ENCODE data around the gene SDF4.

SDF4 gene

DNA sequence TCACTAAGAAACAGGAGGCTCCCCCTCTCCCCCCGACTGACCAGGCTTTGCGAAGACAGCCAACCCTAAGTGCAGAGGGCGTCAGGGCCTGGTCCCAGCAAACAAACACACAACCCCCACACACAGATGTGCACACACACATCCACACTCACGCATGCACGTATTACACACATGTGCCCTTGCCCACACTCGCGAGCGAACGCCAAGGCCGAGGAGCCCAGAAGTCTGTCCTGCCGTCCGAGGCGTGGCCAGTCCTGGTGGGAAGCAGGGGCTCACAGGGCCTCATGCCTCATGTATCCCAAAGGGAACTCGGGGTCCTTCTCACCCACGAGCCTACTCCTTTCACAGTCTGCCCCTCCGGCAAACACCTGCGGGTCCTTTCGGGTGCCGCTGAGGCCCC lies 2.0 kb downstream of the SDF4 start:
- DNase-seq (ENCODE audit: low read depth, low spot score) = no peak

DNA sequence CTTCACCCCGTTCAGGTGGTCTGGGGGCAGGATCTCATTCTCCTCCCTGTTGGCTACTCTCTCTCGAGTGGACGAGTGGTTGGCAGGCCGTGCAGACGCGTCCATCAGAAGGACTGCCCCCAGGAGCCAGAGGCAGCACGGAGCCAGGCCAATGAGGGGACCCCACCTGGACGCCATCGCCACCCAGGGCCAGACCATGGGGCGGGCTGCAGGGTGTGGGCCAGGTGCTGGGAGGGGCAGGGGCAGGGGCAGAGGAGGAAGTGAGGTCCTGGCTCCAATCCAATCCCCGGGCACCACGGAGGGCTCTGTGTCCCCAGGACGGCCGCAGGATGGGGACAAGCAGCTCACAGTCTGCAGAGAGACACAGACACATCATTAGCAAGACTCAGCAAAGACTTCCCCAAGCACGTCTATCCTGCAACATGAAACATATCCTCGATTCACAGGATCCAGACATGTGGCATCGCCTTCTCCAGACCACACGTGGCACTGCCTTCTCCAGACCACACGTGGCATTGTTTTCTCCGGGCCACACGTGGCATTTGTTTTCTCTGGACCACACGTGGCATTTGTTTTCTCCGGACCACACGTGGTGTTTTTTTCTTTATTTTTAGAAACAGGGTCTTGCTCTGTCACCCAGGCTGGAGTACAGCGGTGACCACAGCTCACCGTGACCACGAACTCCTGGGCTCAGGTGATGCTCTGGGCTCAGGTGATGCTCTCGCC lies 3.0 kb downstream of the SDF4 start:
- DNase-seq (ENCODE audit: low read depth, low spot score) = no peak

GRCh38 chr1:1228187-1228586 lies 3.6 kb downstream of the SDF4 start:
- no peak for DNase-seq (ENCODE audit: low read depth, low spot score)

DNA sequence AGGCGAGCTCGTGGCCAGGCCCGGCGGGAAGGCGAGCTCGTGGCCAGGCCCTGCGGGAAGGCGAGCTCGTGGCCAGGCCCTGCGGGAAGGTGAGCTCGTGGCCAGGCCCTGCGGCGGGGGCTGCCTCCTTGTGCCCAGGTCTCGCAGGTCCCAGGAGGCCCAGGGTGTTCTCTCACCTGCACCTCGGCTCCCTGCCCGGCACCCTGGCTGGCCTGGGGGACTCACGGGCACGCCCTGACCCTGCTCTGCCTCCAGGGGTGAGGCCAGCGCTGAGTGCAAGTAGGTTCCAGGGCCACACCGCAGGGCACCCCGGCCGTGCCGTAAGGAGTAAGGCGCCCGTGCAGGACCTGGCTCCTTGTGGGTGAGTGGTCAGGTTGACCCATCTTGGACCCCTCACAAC lies 4.4 kb downstream of the SDF4 start:
- no peak for DNase-seq (ENCODE audit: low read depth, low spot score)

GRCh38 chr1:1226566-1227362 lies 5.0 kb downstream of the SDF4 start:
- DNase-seq (ENCODE audit: low read depth, low spot score) = no peak

DNA sequence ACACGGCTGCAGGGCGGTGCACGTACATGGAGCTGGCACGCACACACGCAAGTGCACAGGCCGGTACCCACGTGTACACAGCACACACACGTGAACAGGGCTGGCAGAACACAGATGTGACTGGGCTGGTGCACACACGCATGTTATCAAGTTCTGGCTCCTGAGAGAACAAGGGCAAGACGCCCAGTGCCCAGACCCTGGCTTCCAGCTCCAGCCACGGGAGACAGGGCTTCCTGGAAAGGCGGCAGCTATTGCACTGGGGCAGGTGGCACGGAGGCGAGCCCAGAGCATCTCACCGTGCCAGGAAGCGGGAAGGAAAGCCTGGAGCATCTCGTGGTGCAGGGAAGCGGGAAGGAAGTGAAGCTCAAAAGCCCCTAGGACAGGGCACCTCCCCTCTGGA lies 5.9 kb downstream of the SDF4 start:
- DNase-seq (ENCODE audit: low read depth, low spot score) = no peak

- no peak for DNase-seq (ENCODE audit: low read depth, low spot score)
Measured at GRCh38 chr1:1225238-1225845, 6.5 kb downstream of the SDF4 start.

DNA sequence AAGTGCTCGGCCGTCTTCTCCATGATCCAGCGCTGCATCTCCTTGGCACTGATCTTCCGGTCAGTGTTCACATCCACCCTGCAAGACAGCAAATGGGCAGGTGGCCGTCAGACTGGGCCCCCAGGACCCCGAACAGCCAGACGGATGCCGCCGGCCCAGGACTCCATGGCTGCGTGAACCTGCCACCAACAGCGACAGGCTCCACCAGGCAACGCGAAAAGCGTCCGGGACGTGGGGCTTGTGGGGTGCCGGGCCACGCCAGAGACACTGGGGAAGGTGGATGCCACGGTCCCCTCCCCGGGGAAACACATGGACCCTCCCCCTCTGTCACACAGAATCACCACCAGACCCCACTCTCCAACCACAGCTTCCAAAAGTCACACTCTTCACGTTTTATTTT lies 7.9 kb downstream of the SDF4 start:
- no peak for DNase-seq (ENCODE audit: low read depth, low spot score)

DNA sequence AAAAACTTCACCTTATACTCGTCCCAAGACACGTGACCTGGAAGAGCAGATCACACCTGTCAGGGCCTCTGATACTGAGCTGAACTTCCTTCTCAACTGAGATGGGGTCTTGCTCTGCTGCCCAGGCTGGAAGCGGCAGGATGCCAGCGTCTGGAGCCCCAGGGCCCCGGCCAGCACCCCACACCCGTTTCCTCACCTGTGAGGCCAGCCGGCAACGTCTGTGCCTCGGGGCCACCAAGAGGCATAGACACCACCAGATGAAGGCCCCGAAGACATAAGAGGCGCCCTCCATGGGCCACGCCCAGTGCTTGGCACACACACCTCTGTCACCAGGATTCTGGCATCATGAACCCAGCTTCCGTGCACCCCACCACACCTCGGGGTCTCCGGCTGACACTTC lies 8.5 kb downstream of the SDF4 start:
- no peak for DNase-seq (ENCODE audit: low read depth, low spot score)

DNA sequence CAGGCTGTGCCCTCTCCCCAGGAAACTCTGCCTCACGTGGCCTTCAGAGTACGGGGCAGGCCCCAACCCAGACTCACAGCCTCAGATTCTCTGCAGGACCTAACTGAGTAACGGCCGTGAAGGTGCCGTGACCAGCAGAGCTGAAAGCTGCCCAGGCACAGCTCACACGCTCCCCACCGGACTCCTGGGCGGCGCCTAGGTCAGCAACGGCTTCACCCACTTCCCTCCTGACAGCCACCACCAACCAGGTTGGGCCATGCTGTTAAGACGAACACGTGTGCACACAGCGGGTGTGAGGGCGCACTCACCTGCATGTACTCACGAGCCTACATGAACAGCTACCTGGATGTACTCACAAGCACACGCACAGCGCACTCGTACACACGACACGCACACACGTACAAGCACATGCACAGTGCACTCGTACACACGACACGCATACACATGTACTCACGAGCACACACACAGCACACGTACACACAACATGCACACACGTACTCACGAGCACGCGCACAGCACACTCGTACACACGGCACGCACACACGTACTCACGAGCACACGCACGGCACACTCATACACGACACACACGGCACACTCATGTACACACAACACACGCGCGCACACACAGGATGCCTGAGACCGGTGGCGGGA lies 9.1 kb downstream of the SDF4 start:
- DNase-seq (ENCODE audit: low read depth, low spot score) = no peak

DNA sequence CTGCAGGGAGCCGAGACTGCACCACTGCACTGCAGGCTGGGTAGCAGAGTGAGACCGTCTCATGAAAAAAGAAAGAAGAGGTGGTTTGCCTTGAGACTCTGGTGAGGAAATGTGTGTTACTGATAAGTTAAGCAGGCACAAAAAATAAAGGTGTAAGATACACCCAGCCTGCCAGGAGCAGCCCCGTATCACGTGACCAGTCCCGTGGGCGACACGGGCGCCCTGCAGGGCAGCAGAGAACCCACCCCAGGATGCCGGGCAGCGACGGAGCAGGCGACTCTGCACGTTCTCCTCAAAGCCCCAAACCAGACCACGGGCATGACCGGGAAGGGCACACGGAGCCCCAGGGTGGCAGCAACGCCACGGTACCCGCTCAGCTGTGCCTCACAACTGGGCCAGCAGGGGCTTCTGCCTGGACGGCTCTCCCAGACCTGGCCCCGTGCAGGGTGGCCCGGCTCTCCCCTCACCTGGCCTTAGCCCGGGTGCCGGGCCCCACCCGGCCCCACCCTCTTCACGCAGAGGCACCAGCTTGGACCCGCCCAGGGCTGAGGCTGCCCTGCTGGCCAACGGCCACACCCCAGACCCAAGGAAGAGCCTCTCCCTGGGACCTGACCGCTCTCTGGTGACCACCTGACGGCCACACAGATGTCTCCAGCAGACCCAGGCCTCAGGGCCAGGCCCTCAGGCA lies 9.8 kb downstream of the SDF4 start:
- DNase-seq (ENCODE audit: low read depth, low spot score) = no peak

DNA sequence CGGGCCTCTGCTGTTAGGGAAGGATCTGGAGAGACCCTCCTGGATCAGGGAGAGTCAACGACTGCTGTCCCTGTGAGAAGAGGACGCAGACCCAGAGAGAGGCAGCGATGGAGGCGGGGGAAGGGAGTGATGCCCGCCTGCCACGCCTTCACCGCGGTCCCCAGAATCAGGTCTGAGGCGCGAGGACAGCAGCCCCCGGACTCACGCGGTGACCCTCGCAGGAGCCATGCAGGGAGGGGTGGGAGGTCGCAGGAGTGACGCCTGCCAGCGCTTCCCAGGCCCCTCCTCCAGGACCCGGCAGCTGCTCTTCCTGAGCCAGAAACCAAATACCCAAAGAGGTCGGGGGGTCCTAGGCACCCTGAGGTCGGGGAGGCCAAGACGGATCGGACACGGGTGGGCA lies 11.6 kb downstream of the SDF4 start:
- DNase-seq (ENCODE audit: low read depth, low spot score) = no peak

DNA sequence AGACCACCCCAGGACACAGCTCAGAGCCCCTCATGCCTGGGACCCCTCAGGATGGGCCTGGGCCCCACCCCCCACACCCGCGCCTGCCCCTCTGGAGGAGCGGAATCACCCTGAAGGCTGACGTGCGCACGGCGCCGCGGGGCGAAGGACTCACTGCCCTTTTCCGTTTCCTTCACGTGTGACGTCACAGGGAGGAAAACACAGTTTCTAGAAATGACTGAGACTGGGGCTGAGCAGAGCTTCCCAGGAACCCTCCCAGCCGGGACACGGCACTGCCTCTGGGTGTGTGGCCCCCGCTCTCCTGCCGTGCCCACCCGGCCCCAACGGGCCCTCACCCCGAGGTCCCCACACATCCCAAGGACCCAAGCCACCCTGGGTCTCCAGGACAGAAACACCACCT lies 12.5 kb downstream of the SDF4 start:
- DNase-seq (ENCODE audit: low read depth, low spot score) = no peak

- no peak for DNase-seq (ENCODE audit: low read depth, low spot score)
Measured at GRCh38 chr1:1218524-1219200, 13.1 kb downstream of the SDF4 start.

- no peak for DNase-seq (ENCODE audit: low read depth, low spot score)
Measured at GRCh38 chr1:1217621-1218523, 13.9 kb downstream of the SDF4 start.

DNA sequence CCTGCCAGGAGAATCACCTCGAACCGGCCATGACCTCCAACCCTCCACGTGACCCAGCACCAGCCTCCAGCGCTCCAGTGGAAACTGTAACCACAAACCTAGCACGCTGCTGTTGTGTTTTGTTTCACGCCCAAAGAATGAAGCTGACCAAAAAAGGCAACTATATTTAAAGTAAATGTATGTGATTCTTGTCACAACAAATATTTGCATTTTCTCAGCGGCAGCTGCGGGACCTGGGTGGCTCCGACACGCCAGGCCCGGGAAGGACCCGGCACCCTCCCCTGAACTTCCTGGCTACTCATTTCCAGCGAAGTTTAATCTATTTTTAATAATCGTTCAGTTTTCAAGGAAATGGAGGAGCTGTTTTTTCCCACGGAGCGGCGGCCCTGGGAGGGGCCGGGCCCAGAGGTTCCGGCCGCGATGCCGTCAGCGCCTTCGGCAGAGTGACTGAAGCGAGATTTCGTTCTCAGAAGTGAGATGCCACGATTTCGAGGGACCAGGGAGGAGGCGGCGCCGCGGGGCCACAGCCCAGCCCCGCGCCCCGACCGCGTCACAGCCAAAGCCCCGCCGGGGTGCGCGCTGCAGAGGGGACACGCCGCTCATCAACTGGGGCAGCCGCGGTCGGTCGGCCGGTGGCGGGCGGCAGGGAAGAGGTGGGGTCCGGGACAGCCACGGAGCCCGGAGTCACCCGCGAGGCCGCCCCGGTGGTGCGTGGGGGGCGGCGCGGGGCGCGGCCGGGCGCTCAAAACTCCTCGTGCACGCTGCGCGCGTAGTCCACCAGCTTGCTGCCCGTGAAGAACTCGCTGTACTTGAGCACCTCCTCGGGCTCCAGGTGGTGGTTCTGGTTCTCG lies 14.8 kb downstream of the SDF4 start:
- no peak for DNase-seq (ENCODE audit: low read depth, low spot score)

DNA sequence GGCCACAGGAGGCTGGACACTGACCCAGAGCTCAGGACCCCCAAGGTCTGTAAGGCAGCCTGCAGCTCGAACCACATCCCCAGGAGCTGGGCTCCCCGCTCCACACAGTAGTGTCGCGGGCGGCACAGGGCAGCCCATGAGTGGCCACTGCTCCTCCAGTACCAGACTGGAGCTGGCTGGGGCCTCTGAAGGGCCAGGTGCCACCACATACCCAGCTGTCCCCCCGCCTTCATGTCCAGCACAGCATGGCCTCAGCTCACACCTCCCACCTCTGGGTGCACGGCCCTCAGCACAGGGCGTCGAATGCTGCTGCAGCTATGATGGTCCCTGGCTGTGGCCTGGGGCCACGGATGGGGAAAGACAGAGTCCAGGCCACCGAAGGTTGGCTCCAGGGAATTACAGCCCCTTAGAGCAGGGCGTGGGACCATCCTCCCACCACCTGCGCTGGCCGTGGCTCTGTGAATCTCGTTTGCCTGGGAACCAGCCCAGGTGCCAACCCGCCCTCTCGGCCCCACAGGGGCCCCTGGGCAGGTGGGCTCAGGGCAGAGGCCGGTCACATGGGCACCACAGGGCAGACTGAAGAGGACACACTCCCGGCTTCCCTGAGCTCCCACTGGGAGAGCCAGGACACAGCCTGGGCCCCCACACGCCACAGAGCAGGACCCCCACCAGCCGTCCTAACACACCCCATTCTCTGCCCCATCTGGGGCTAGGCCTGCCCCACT lies 15.8 kb downstream of the SDF4 start:
- DNase-seq (ENCODE audit: low read depth, low spot score) = no peak

GRCh38 chr1:1215080-1215676 lies 16.6 kb downstream of the SDF4 start:
- DNase-seq (ENCODE audit: low read depth, low spot score) = no peak

All from ELF-1 (cell line).